Bronchial epithelial cell (primary cell): ENCODE results near the gene MT3. TPM values are rescaled to one million over a fixed set of nuclear protein-coding genes. Genes with fewer than 3 reads are reported as not detected.

ENCODE experiments used
- DNase-seq: peaks from one replicate; pipeline ENCODE4 v3.0.0-alpha.2; 2010; ENCODE audit warnings: low read depth
- FAIRE-seq: peaks from 2 replicates; lab custom pipeline; 2011; peaks lifted over from hg19 to GRCh38; lab: Jason Lieb, UNC
- H3K27me3 ChIP-seq: 2 replicates; pipeline ENCODE4 v1.5.1; 2011; ENCODE audit warnings: low read length; ENCODE audit not compliant: control insufficient read depth, insufficient read depth
- H3K36me3 ChIP-seq: 2 replicates; pipeline ENCODE4 v1.5.1; 2011; ENCODE audit warnings: low read length; ENCODE audit not compliant: control insufficient read depth, insufficient read depth
- H3K4me3 ChIP-seq: 2 replicates; pipeline ENCODE4 v1.5.1; 2011; ENCODE audit warnings: mild to moderate bottlenecking, low read depth, low read length, control low read depth
- CTCF ChIP-seq: IDR thresholded peaks from 2 replicates; pipeline ENCODE4 v1.5.1; 2011; ENCODE audit warnings: mild to moderate bottlenecking, moderate library complexity, low read length, control low read depth, inconsistent platforms; ENCODE audit not compliant: insufficient read depth, severe bottlenecking
- total RNA-seq: library from RNA; depleted of rRNA; stranded (reverse); fragments of >200 nt; gene quantifications from 2 replicates; pipeline ENCODE4 v1.2.1, GENCODE V29; 2014

MT3 gene
- total RNA-seq, 1 donor from 2014 or later: not detected

- no peak for FAIRE-seq
- no peak for DNase-seq
- Histone ChIP-seq H3K27me3 (no peaks in the 10 kb centered on the region), H3K36me3 (no peaks in the 10 kb centered on the region), H3K4me3 (no peak overlapping the region)
- TF ChIP-seq CTCF: no peak
Measured at GRCh38 chr16:56549161-56549560, 40.2 kb upstream of the MT3 start.

DNA sequence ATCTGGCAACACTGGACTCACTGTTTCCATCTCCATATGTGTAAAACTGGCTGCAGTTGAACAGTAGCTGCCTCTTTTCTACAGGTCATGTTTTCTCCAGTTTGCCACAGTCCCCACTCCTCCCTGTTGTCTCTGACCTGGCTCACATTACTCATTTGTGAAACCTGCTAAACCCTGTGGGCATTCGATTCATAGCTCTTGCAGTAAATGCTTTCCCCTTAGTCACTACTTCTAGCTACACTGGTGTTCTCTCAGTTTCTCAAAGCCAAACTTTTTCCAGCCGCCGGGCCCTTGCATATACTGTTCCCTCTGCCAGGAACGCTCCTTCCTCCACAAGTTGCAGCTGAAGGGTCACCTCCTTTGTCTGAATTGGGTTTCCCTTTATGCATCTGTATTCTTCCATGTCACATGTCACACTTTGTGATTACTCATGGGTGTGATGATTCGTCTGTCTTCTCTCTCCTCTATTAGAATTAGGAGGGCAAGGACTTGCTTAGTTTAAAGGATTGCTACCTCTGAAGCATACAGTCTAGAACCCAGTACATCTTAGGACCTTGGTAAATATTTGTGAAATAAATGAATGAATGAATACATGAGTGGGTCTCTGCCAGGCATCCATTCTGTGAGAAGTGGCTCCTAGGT, 39.5 kb upstream of the MT3 start:
- H3K27me3 ChIP-seq: no peaks in the 10 kb centered on the region
- H3K4me3 ChIP-seq: no peak overlapping the region
- H3K36me3 ChIP-seq: no peaks in the 10 kb centered on the region
- FAIRE-seq: no peak
- no peak for TF ChIP-seq CTCF
- peak; percentile 71 for DNase-seq

DNA sequence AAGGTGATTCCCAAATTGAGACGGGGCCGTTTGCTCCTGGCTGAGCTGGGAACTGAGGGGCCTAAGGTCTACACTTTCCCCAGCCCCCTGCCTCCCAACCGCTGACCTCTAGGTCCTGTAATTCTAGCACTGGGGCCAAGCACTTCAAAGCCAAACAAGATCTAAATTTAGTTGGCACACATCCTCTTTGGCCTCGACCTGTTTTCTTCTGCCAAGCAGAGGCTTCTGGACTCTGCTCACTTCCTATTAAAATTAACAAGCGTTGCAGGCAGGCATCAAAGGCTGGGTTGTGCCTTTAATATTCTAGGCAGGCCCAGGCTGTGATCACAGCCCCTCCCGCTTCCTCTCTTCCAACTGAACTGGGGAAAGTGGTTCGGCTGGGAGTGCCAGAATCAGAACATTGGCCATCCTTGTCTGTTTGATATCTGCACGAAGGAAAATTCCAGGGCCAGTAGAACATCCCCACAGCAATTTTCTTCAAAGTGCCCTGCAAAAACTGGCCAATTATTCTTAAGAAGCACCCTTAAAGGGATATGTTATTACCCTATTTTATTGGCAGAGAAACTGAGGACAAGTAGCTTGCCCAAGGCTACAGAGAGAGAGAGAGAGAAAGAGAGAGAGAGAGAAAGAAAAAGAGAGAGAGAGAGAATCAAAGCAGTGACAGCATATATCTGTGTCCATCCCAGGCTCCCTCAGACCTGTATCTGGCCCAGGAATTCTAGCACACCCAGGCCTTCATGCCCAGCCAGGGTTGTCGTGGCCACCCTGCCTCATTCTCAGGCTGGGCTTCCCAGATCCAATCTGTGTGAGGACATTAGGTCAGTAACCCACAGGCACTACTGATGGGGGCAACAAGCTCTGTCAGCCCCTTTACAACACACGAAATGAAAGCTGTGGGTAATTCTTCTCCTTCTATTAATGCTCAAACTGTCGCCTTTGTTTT, 37.3 kb upstream of the MT3 start:
- FAIRE-seq (no peak), DNase-seq (no peak)
- no peaks in the 10 kb centered on the region for H3K36me3 ChIP-seq
- no peak for TF ChIP-seq CTCF
- H3K4me3 ChIP-seq: no peak overlapping the region
- H3K27me3 ChIP-seq: peaks cover 3% of the 10 kb centered on the region

DNA sequence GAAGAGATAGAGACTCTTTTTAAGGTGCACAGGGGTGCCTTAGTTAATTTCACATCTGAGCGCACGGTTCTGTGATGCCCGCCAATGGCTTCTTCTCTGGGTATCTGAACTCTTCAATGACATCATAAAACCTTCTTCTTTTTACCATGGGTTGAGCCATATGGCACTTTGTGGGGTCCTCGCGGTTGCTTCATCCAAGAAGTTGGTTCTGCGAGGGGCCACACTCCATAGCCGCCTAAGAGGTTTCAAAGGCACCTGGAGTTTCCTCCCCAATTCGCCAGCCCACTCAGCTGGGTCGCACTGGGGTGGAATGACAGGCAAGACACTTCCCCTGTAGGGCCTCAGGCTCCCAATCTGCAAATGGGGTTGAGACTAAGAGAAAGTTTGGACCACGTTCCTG, 34.9 kb upstream of the MT3 start:
- DNase-seq: no peak
- no peaks in the 10 kb centered on the region for H3K36me3 ChIP-seq
- no peak overlapping the region for H3K4me3 ChIP-seq
- FAIRE-seq: no peak
- peaks cover 3% of the 10 kb centered on the region for H3K27me3 ChIP-seq
- no peak for TF ChIP-seq CTCF

DNA sequence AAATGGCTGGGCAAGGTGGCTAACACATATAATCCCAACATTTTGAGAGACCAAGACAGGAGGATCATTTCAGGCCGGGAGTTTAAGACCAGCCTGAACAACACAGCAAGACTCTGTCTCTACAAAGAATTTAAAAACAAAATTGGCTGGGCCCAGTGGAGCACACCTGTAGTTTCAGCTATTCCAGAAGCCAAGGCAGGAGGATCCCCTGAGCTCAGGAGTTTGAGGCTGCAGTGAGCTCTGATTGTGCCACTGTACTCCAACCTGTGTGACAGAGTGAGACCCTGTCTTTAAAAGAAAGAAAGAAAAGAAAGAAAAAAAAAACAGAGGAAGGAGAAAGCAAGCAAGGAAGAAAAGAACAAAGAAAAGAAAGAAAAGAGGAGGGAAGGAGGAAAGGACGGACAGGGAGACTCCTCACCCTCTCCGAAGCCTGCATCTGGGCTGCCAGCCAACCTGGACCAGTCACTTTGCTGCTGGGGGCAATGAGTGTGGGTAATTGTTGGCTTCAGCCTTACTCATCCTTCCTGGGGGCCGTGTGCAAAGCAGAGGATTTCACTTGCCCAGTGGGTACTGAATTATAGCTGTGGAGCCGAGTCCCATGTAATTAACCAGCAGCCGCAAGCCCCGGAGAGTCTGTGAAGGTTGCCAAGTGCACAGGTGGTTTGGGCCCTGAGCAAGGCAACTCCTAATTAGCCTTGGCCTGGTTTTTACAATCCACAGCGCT, 31.1 kb upstream of the MT3 start:
- Histone ChIP-seq H3K27me3 (peaks cover 3% of the 10 kb centered on the region), H3K36me3 (no peaks in the 10 kb centered on the region), H3K4me3 (no peak overlapping the region)
- peak; percentile 89 for DNase-seq
- no peak for TF ChIP-seq CTCF
- FAIRE-seq: peak; percentile 92
